Calu3 (cell line): Measurements from ENCODE around the gene TEDC1. TPM values are rescaled to one million over a fixed set of nuclear protein-coding genes. Genes with fewer than 3 reads are reported as not detected.

Source experiments
- BruUV-seq: library from RNA; stranded (reverse); fragments of 400-500 nt; replicated peaks from 2 replicates; lab custom pipeline; 2021; lab: Mats Ljungman, UMichigan
- CTCF ChIA-PET: fragments of 300-600 bp; sonication (Branson Sonifier 250); formaldehyde crosslinking; loops from one replicate; lab custom pipeline; 2022; ENCODE audit warnings: antibody characterized with exemption; lab: Charles Lee
- DNase-seq: peaks from one replicate; pipeline ENCODE4 v3.0.0; 2022
- H3K27ac Mint-ChIP-seq: one replicate; pipeline ENCODE4 v1.8.0; 2022; ENCODE audit warnings: mixed read lengths; ENCODE audit not compliant: unreplicated experiment
- H3K27me3 Mint-ChIP-seq: one replicate; pipeline ENCODE4 v1.8.0; 2022; ENCODE audit warnings: mixed read lengths; ENCODE audit not compliant: unreplicated experiment
- H3K36me3 Mint-ChIP-seq: one replicate; pipeline ENCODE4 v1.8.0; 2022; ENCODE audit warnings: mild to moderate bottlenecking, moderate library complexity, mixed read lengths; ENCODE audit not compliant: insufficient read depth, unreplicated experiment
- H3K4me1 Mint-ChIP-seq: one replicate; pipeline ENCODE4 v1.8.0; 2022; ENCODE audit warnings: mild to moderate bottlenecking, low read depth, mixed read lengths; ENCODE audit not compliant: unreplicated experiment
- H3K4me3 Mint-ChIP-seq: one replicate; pipeline ENCODE4 v1.8.0; 2022; ENCODE audit warnings: mild to moderate bottlenecking, low read depth, moderate library complexity, mixed read lengths; ENCODE audit not compliant: unreplicated experiment
- H3K9me3 Mint-ChIP-seq: one replicate; pipeline ENCODE4 v1.8.0; 2022; ENCODE audit warnings: low read depth, mixed read lengths; ENCODE audit not compliant: unreplicated experiment
- intact Hi-C: fragments of 100-400 bp; cut with micrococcal nuclease; formaldehyde crosslinking; loops from one replicate; pipeline ENCODE4 v1.10.0; 2022; ENCODE audit not compliant: unreplicated experiment
- total RNA-seq: library from RNA; stranded (reverse); gene quantifications from 2 replicates; pipeline ENCODE4 v1.2.3, GENCODE V29; 2022
- TF ChIP-seq, protein P1 (sequence below): fragments of 200-600 bp; IDR thresholded peaks from one replicate; pipeline ENCODE4 v1.8.0; 2022; ENCODE audit warnings: antibody characterized with exemption; ENCODE audit not compliant: unreplicated experiment

The TEDC1 gene
- total RNA-seq, 1 experiment from 2014 or later: 33.7 TPM

- BruUV-seq: TSS peak; percentile 52
- TF ChIP-seq, protein P1, sequence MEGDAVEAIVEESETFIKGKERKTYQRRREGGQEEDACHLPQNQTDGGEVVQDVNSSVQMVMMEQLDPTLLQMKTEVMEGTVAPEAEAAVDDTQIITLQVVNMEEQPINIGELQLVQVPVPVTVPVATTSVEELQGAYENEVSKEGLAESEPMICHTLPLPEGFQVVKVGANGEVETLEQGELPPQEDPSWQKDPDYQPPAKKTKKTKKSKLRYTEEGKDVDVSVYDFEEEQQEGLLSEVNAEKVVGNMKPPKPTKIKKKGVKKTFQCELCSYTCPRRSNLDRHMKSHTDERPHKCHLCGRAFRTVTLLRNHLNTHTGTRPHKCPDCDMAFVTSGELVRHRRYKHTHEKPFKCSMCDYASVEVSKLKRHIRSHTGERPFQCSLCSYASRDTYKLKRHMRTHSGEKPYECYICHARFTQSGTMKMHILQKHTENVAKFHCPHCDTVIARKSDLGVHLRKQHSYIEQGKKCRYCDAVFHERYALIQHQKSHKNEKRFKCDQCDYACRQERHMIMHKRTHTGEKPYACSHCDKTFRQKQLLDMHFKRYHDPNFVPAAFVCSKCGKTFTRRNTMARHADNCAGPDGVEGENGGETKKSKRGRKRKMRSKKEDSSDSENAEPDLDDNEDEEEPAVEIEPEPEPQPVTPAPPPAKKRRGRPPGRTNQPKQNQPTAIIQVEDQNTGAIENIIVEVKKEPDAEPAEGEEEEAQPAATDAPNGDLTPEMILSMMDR: no peak
- peaks cover 40% of the 10 kb centered on the region for H3K27me3 Mint-ChIP-seq
- intact Hi-C loops: no loop called here
- CTCF ChIA-PET: no interaction called here
- no peak overlapping the region for H3K27ac Mint-ChIP-seq
- peaks cover 37% of the 10 kb centered on the region for H3K36me3 Mint-ChIP-seq
- no peak overlapping the region for H3K4me3 Mint-ChIP-seq
- DNase-seq: no peak
- no peaks in the 10 kb centered on the region for H3K9me3 Mint-ChIP-seq
- H3K4me1 Mint-ChIP-seq: no peaks in the 10 kb centered on the region
These were observed 10.7 kb downstream of the TEDC1 start for GRCh38 chr14:105501504-105502291.

- intact Hi-C loops: no loop called here
- Mint-ChIP-seq H3K27me3 (peaks cover 50% of the 10 kb centered on the region), H3K36me3 (peaks cover 30% of the 10 kb centered on the region), H3K4me3 (no peak overlapping the region), H3K4me1 (no peaks in the 10 kb centered on the region), H3K9me3 (no peaks in the 10 kb centered on the region), H3K27ac (no peak overlapping the region)
- CTCF ChIA-PET: no interaction called here
- no peak for DNase-seq
- TF ChIP-seq, protein P1: no peak
- no TSS peak for BruUV-seq
These were observed 11.6 kb downstream of the TEDC1 start for GRCh38 chr14:105502446-105503295.

GRCh38 chr14:105503296-105503640, 12.2 kb downstream of the TEDC1 start:
- H3K36me3 Mint-ChIP-seq: peaks cover 26% of the 10 kb centered on the region
- TF ChIP-seq, protein P1: no peak
- intact Hi-C loops: no loop called here
- H3K4me3 Mint-ChIP-seq: no peak overlapping the region
- no TSS peak for BruUV-seq
- peaks cover 56% of the 10 kb centered on the region for H3K27me3 Mint-ChIP-seq
- no peaks in the 10 kb centered on the region for H3K4me1 Mint-ChIP-seq
- no peaks in the 10 kb centered on the region for H3K9me3 Mint-ChIP-seq
- CTCF ChIA-PET: no interaction called here
- H3K27ac Mint-ChIP-seq: no peak overlapping the region
- DNase-seq: no peak

- intact Hi-C loops: no loop called here
- no peaks in the 10 kb centered on the region for H3K9me3 Mint-ChIP-seq
- no peak overlapping the region for H3K27ac Mint-ChIP-seq
- H3K27me3 Mint-ChIP-seq: peaks cover 65% of the 10 kb centered on the region
- CTCF ChIA-PET: no interaction called here
- no peak overlapping the region for H3K4me3 Mint-ChIP-seq
- H3K4me1 Mint-ChIP-seq: no peaks in the 10 kb centered on the region
- TF ChIP-seq, protein P1: no peak
- no peak for DNase-seq
- no TSS peak for BruUV-seq
- peaks cover 19% of the 10 kb centered on the region for H3K36me3 Mint-ChIP-seq
These were observed 13.1 kb downstream of the TEDC1 start for GRCh38 chr14:105503935-105504692.
